ENCODE measurements around the gene ALK. TPM values are rescaled to one million over a fixed set of nuclear protein-coding genes. Genes with fewer than 3 reads are reported as not detected.

The ALK gene
- total RNA-seq, 2 experiments from 2014 or later = not detected

GRCh38 chr2:29273685-29274611 lies 647.4 kb downstream of the ALK start:
- H3K9me3 Mint-ChIP-seq = no peaks in the 10 kb centered on the region
- no peak for DNase-seq
- POLR2A ChIA-PET = no interaction called here
- no peaks in the 10 kb centered on the region for H3K4me1 Mint-ChIP-seq
- no peak overlapping the region for H3K27ac Mint-ChIP-seq
- CTCF ChIA-PET = no interaction called here
- peaks cover 8% of the 10 kb centered on the region for H3K27me3 Mint-ChIP-seq
- no peaks in the 10 kb centered on the region for H3K36me3 Mint-ChIP-seq (ENCODE audit: low read depth)
- H3K4me3 Mint-ChIP-seq = no peak overlapping the region

- Mint-ChIP-seq H3K9me3 (no peaks in the 10 kb centered on the region), H3K4me3 (no peak overlapping the region), H3K27me3 (peaks cover 8% of the 10 kb centered on the region), H3K27ac (no peak overlapping the region), H3K4me1 (no peaks in the 10 kb centered on the region), H3K36me3 (ENCODE audit: low read depth) (no peaks in the 10 kb centered on the region)
- no peak for DNase-seq
- ChIA-PET POLR2A (no interaction called here), CTCF (interaction anchor here (0.6 kb wide), 1 partner anchor 15 kb away, joined by 3 read pairs; no protein-coding TSS in a partner anchor)
Observed at GRCh38 chr2:29273004-29273684, 648.2 kb downstream of the ALK start.

- Mint-ChIP-seq H3K9me3 (no peaks in the 10 kb centered on the region), H3K4me3 (no peak overlapping the region), H3K36me3 (ENCODE audit: low read depth) (no peaks in the 10 kb centered on the region), H3K27me3 (peaks cover 9% of the 10 kb centered on the region), H3K27ac (no peak overlapping the region), H3K4me1 (no peaks in the 10 kb centered on the region)
- no peak for DNase-seq
- CTCF ChIA-PET = interaction anchor here (0.6 kb wide), 1 partner anchor 14 kb away, joined by 3 read pairs; no protein-coding TSS in a partner anchor
- POLR2A ChIA-PET = no interaction called here
Observed at GRCh38 chr2:29272311-29272710, 649.1 kb downstream of the ALK start.

GRCh38 chr2:29270701-29271121 lies 650.7 kb downstream of the ALK start:
- Mint-ChIP-seq H3K27me3 (peaks cover 5% of the 10 kb centered on the region), H3K36me3 (ENCODE audit: low read depth) (no peaks in the 10 kb centered on the region), H3K4me1 (no peaks in the 10 kb centered on the region), H3K9me3 (no peaks in the 10 kb centered on the region), H3K4me3 (no peak overlapping the region), H3K27ac (no peak overlapping the region)
- POLR2A ChIA-PET = no interaction called here
- no peak for DNase-seq
- CTCF ChIA-PET = no interaction called here

GRCh38 chr2:29269765-29270109 lies 651.6 kb downstream of the ALK start:
- no peak for DNase-seq
- H3K4me1 Mint-ChIP-seq = no peaks in the 10 kb centered on the region
- peaks cover 2% of the 10 kb centered on the region for H3K27me3 Mint-ChIP-seq
- no peak overlapping the region for H3K27ac Mint-ChIP-seq
- no peaks in the 10 kb centered on the region for H3K9me3 Mint-ChIP-seq
- POLR2A ChIA-PET = no interaction called here
- H3K4me3 Mint-ChIP-seq = no peak overlapping the region
- H3K36me3 Mint-ChIP-seq (ENCODE audit: low read depth) = no peaks in the 10 kb centered on the region
- CTCF ChIA-PET = no interaction called here

GRCh38 chr2:29269095-29269764 lies 652.2 kb downstream of the ALK start:
- H3K4me1 Mint-ChIP-seq = no peaks in the 10 kb centered on the region
- DNase-seq = no peak
- H3K27ac Mint-ChIP-seq = no peak overlapping the region
- no peaks in the 10 kb centered on the region for H3K9me3 Mint-ChIP-seq
- CTCF ChIA-PET = no interaction called here
- peaks cover 2% of the 10 kb centered on the region for H3K27me3 Mint-ChIP-seq
- POLR2A ChIA-PET = no interaction called here
- H3K36me3 Mint-ChIP-seq (ENCODE audit: low read depth) = no peaks in the 10 kb centered on the region
- no peak overlapping the region for H3K4me3 Mint-ChIP-seq

GRCh38 chr2:29267720-29268119 lies 653.7 kb downstream of the ALK start:
- Mint-ChIP-seq H3K4me3 (no peak overlapping the region), H3K27me3 (peaks cover 2% of the 10 kb centered on the region), H3K36me3 (ENCODE audit: low read depth) (no peaks in the 10 kb centered on the region), H3K27ac (no peak overlapping the region), H3K4me1 (no peaks in the 10 kb centered on the region), H3K9me3 (no peaks in the 10 kb centered on the region)
- ChIA-PET POLR2A (no interaction called here), CTCF (interaction anchor here (0.8 kb wide), 1 partner anchor 15 kb away, joined by 3 read pairs; no protein-coding TSS in a partner anchor)
- DNase-seq = no peak

- no peak overlapping the region for H3K4me3 Mint-ChIP-seq
- POLR2A ChIA-PET = no interaction called here
- no peak overlapping the region for H3K27ac Mint-ChIP-seq
- no peaks in the 10 kb centered on the region for H3K9me3 Mint-ChIP-seq
- no peaks in the 10 kb centered on the region for H3K36me3 Mint-ChIP-seq (ENCODE audit: low read depth)
- CTCF ChIA-PET = no interaction called here
- no peak for DNase-seq
- peaks cover 5% of the 10 kb centered on the region for H3K27me3 Mint-ChIP-seq
- no peaks in the 10 kb centered on the region for H3K4me1 Mint-ChIP-seq
Observed at GRCh38 chr2:29263886-29264285, 657.5 kb downstream of the ALK start.

- no peak for DNase-seq
- H3K4me1 Mint-ChIP-seq = no peaks in the 10 kb centered on the region
- no peaks in the 10 kb centered on the region for H3K36me3 Mint-ChIP-seq (ENCODE audit: low read depth)
- CTCF ChIA-PET = interaction anchor here (1.1 kb wide), 1 partner anchor 30 kb away, joined by 3 read pairs; no protein-coding TSS in a partner anchor
- H3K9me3 Mint-ChIP-seq = no peaks in the 10 kb centered on the region
- peaks cover 9% of the 10 kb centered on the region for H3K27me3 Mint-ChIP-seq
- H3K27ac Mint-ChIP-seq = no peak overlapping the region
- H3K4me3 Mint-ChIP-seq = no peak overlapping the region
- POLR2A ChIA-PET = interaction anchor here (0.6 kb wide), 1 partner anchor 389 kb away, joined by 3 read pairs; no protein-coding TSS in a partner anchor
Observed at GRCh38 chr2:29262681-29263260, 658.6 kb downstream of the ALK start.

- POLR2A ChIA-PET = no interaction called here
- H3K36me3 Mint-ChIP-seq (ENCODE audit: low read depth) = no peaks in the 10 kb centered on the region
- H3K4me1 Mint-ChIP-seq = no peaks in the 10 kb centered on the region
- DNase-seq = no peak
- H3K27me3 Mint-ChIP-seq = peaks cover 9% of the 10 kb centered on the region
- no peak overlapping the region for H3K27ac Mint-ChIP-seq
- no peaks in the 10 kb centered on the region for H3K9me3 Mint-ChIP-seq
- H3K4me3 Mint-ChIP-seq = no peak overlapping the region
- CTCF ChIA-PET = no interaction called here
Observed at GRCh38 chr2:29261003-29261402, 660.4 kb downstream of the ALK start.

- Mint-ChIP-seq H3K4me3 (no peak overlapping the region), H3K27ac (no peak overlapping the region), H3K9me3 (no peaks in the 10 kb centered on the region), H3K4me1 (no peaks in the 10 kb centered on the region), H3K36me3 (ENCODE audit: low read depth) (no peaks in the 10 kb centered on the region), H3K27me3 (peaks cover 15% of the 10 kb centered on the region)
- DNase-seq = no peak
- ChIA-PET CTCF (no interaction called here), POLR2A (no interaction called here)
Observed at GRCh38 chr2:29260142-29260772, 661.1 kb downstream of the ALK start.

GRCh38 chr2:29259221-29259620 lies 662.2 kb downstream of the ALK start:
- POLR2A ChIA-PET = no interaction called here
- H3K9me3 Mint-ChIP-seq = no peaks in the 10 kb centered on the region
- H3K4me1 Mint-ChIP-seq = no peaks in the 10 kb centered on the region
- H3K36me3 Mint-ChIP-seq (ENCODE audit: low read depth) = no peaks in the 10 kb centered on the region
- no peak overlapping the region for H3K27ac Mint-ChIP-seq
- peaks cover 22% of the 10 kb centered on the region for H3K27me3 Mint-ChIP-seq
- no peak for DNase-seq
- CTCF ChIA-PET = no interaction called here
- H3K4me3 Mint-ChIP-seq = no peak overlapping the region
